Subcutaneous adipose tissue (tissue), 4 donors: ENCODE results near the gene DIAPH2. TPM values are rescaled to one million over a fixed set of nuclear protein-coding genes. Genes with fewer than 3 reads are reported as not detected.

Experiments used
- total RNA-seq, 4 donors: library from RNA; depleted of rRNA; stranded (reverse); fragments of >200 nt; gene quantifications; one replicate each; pipeline ENCODE4 v1.1.0, GENCODE V29; 2016
- TF ChIP-seq, protein P1 (sequence below): fragments of 450-650 bp; IDR thresholded peaks from one replicate; pipeline ENCODE4 v1.5.1; 2016; ENCODE audit warnings: low read depth, mild to moderate bottlenecking, control low read depth, antibody characterized with exemption, moderate library complexity

DIAPH2 gene
- total RNA-seq, 4 donors from 2014 or later: 45.0 to 84.6 (median 54.2) TPM

GRCh38 chrX:97328853-97329390 lies 644.3 kb downstream of the DIAPH2 start:
- TF ChIP-seq, protein P1, sequence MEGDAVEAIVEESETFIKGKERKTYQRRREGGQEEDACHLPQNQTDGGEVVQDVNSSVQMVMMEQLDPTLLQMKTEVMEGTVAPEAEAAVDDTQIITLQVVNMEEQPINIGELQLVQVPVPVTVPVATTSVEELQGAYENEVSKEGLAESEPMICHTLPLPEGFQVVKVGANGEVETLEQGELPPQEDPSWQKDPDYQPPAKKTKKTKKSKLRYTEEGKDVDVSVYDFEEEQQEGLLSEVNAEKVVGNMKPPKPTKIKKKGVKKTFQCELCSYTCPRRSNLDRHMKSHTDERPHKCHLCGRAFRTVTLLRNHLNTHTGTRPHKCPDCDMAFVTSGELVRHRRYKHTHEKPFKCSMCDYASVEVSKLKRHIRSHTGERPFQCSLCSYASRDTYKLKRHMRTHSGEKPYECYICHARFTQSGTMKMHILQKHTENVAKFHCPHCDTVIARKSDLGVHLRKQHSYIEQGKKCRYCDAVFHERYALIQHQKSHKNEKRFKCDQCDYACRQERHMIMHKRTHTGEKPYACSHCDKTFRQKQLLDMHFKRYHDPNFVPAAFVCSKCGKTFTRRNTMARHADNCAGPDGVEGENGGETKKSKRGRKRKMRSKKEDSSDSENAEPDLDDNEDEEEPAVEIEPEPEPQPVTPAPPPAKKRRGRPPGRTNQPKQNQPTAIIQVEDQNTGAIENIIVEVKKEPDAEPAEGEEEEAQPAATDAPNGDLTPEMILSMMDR: no peak

DNA sequence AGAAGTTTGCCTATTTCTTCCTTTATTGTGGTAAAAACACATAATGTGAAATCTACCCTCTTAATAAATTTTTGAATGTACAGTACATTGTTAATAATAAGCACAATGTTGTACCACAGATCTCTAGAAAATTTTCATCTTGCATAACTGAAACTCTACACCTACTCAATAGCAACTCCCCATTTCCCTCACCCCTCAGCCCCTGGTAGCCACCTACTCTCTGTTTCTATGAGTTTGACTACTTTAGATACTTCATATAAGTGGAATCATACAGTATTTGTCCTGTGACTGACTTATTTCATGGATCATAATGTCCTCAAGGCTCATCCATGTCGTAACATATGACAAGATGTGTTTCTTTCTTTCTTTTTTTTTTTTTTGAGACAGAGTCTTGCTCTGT lies 645.5 kb downstream of the DIAPH2 start:
- TF ChIP-seq, protein P1: no peak

DNA sequence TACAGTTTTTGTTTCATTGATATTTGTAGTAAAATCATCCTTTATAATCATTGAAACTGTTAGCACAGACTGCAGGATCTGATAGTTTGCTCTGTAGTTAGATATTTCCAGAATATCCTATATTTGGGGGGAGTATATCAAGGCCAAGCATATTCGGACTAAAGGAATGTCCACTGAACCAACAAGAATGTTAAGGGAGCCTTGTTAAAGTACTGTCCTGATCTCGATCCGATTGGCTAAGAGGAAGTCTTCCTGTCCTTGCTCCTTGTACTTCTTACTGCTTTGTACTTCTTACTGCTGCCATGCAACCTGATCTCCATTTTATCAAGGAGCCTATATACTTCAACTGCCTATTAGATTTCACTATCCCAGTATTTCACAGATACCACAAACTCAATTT lies 648.3 kb downstream of the DIAPH2 start:
- TF ChIP-seq, protein P1: no peak

GRCh38 chrX:97334850-97335249 lies 650.2 kb downstream of the DIAPH2 start:
- TF ChIP-seq, protein P1: no peak

DNA sequence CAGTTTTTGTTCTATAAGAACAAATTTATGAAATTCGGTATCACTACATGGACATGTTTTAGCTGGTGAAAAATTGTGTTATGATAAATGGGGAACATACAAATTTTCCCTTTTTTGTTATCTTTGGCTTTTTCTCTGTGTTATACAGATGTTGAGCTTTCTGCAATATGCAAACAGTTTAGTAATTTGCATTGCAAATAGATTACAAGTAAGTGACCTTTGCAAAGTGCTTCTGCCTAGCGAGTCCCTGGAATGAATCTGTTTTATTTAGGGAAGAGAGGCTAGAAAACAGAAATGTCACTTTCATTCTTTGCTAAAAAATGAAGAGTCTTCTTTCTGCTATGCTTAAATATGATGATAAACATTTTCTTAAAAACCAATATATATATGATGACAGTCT lies 660.1 kb downstream of the DIAPH2 start:
- TF ChIP-seq, protein P1: no peak

DNA sequence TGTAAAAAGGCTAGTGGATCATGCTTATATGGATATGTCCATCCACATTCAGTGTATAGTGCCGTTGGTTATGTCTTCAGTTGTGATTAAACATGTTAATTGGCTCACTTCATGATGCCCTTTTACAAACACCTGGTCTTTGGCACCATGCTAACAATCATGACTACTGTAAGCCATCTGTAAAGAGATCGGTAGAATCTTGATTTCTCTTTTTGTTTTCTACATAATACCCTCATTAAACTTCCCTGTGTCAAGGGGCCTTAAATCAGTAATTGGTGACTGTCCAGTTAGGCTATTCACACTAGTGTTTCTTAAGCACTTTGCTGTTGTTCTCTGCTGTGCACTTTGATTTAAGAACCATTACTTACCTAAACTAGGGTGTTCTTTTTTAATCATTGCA lies 674.3 kb downstream of the DIAPH2 start:
- TF ChIP-seq, protein P1: no peak

GRCh38 chrX:97363843-97364242 lies 679.2 kb downstream of the DIAPH2 start:
- TF ChIP-seq, protein P1: no peak
